ENCODE results near the gene LIPJ.

The LIPJ gene, protein sequence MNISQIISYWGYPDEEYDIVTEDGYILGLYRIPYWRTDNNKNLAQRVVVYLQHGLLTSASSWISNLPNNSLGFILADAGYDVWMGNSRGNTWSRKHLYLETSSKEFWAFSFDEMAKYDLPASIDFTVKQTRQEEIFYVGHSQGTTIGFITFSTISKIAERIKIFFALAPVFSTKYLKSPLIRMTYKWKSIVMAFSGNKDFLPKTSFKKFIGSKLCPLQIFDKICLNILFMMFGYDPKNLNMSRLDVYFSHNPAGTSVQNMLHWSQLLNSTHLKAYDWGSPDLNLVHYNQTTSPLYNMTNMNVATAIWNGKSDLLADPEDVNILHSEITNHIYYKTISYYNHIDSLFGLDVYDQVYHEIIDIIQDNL

GRCh38 chr10:88586462-88586861, at the start of gene LIPJ:
Gene LIPJ, plus strand, starts transcription at chr10:88586762. Its CDS starts 3,926 bp downstream, at chr10:88590688.
- no peak for DNase-seq

DNA sequence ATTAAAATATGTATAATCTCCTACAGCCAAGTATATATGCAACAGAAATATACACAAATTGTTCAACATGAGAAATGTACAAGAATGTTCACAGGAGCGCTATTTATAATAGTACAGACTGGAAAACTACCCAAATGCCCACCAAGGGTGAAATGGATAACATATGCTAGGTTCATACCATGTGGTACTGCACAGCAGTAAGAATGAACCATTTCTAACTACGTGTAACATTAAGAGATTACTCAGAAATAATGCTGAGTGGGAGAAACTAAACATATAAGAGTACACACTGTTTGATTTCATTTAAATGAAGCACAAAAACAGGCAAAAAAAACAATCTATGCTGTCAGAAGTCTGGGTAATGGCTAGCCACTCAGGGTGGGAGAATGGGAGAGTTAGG, 49.2 kb upstream of the LIPJ start:
- DNase-seq, result no peak

- DNase-seq, result no peak
Measured at GRCh38 chr10:88538048-88538447, 48.5 kb upstream of the LIPJ start.

DNA sequence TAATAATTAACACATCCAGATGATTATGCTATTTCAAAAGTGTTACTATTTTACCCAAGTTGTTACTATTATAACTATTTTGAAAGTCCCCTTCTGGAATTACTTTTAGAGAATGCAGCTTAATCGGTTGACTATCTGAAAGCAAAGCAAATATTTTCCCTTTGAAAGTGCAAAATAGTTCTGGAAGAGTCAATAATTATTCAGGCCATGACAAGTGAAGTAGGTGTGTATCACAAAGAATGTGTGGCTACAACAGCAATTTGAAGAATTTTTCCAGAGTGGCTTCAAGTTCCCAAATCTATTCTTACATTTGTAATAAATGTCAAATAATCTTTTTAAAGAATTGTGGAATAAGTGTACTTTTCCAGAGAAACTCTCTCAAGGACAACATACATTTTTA, 46.2 kb upstream of the LIPJ start:
- DNase-seq, result no peak

- no peak for DNase-seq
Measured at GRCh38 chr10:88541116-88541626, 45.4 kb upstream of the LIPJ start.

GRCh38 chr10:88542522-88542921, 44.0 kb upstream of the LIPJ start:
- DNase-seq, result no peak

GRCh38 chr10:88544140-88544870, 42.3 kb upstream of the LIPJ start:
- no peak for DNase-seq

DNA sequence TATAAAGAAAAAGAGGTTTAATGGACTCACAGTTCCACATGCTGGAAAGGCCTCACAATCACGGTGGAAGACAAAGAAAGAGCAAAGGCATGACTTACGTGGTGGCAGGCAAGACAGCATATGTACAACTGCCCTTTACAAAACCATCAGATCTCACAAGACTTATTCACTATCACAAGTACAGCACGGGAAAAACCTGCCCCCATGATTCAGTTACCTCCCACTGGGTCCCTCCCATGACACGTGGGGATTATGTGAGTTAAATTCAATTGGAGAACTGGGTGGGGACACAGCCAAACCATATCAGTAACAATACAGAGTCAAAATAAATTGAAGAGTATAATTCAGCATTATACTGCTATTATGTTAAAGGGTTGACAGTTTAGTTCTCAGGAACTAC, 41.2 kb upstream of the LIPJ start:
- no peak for DNase-seq

DNA sequence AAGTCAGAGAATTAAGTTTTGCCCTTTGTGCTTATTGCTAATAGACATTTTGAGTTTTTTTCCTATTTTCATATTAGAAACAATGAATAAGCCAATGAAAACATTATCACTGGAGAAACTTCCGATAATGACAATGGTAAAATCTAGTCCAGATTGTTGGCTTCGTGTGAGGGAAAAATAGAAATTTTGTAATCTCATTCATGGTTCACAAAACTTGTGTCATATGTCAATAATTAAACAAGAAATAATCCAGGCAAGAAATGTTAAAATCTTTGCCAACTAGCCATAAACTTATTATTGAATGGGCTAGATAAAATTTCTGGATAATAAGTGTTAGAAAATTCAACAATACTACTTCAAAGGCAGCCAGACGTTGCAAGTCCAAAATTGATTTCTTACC, 40.1 kb upstream of the LIPJ start:
- DNase-seq, result no peak

GRCh38 chr10:88551246-88551645, 35.3 kb upstream of the LIPJ start:
- DNase-seq, result no peak

DNA sequence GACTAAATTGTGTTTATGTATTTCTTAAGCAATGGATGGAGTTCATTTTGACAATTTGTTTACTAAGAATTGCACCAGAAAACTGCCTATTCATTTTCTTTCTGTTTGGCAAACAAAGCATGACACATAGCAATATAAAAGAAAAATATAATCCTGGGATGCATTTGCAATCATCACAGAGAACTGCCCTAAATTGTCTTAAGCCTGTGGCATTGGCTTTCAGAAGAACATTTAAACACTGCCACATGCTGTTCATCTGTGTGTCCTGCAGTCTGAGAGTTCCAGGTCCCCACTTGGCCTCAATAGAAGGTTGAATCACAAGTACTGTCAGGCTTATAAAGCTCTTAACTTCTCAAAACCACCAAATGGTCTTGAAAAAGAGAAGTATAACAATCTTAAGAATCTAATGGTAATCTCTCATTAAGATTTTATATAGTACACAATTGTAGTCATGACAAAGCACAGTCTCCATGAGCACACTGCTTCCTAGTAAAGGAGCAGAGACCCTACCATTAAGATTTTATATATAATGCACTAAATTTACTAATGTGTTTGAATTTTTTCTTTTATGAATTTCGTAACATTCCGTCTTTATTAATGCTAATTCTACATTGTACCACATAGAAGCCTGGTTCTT, 33.3 kb upstream of the LIPJ start:
- no peak for DNase-seq

- DNase-seq, result no peak
Measured at GRCh38 chr10:88555190-88555908, 31.2 kb upstream of the LIPJ start.

DNA sequence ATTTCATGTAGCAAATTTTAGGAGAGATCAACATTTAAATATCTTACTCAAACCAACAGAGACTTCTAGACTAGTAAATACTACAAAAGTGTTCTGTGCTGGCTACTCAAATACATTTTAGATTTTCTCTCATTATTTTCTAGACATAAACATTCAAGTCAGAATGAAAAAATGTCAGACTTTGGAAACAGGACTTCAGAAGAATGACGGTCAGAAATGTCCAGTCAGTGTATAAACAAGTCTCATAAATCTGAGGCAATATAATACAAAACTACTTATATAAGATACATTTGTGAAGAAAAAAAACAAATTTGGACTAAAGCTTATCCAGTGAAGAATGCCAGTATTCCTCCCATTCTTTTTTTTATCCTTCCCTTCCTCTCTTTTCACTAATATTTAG, 29.3 kb upstream of the LIPJ start:
- DNase-seq, result no peak

- no peak for DNase-seq
Measured at GRCh38 chr10:88557658-88558057, 28.9 kb upstream of the LIPJ start.

- DNase-seq, result no peak
Measured at GRCh38 chr10:88562152-88562551, 24.4 kb upstream of the LIPJ start.

- no peak for DNase-seq
Measured at GRCh38 chr10:88565072-88565471, 21.5 kb upstream of the LIPJ start.

- DNase-seq, result no peak
Measured at GRCh38 chr10:88582411-88582805, 4.2 kb upstream of the LIPJ start.

- peak; percentile 34 for DNase-seq
Measured at GRCh38 chr10:88582806-88583583, 3.6 kb upstream of the LIPJ start, which contains the start of gene RNLS. Gene RNLS, minus strand, starts transcription at chr10:88583318.

DNA sequence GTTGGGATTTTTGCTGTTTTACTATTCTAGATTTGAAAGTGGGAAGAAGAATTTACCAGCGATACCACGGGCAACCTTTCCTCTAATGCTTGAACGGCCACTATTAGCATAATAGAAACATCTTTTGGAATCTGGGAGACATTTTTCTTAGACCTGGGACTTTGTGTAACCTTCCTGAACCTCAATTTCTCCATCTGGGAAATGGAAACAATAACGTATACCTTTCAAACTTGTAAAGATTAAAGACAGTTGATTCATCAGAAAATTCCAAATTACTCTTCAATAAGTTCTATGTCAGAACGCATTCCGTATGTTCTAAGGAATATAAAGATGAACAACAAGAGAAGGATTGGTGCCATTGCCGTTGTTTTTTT, 3.0 kb upstream of the LIPJ start:
- DNase-seq, result no peak

- DNase-seq, result no peak
Measured at GRCh38 chr10:88592381-88592780, 5.8 kb downstream of the LIPJ start.

DNA sequence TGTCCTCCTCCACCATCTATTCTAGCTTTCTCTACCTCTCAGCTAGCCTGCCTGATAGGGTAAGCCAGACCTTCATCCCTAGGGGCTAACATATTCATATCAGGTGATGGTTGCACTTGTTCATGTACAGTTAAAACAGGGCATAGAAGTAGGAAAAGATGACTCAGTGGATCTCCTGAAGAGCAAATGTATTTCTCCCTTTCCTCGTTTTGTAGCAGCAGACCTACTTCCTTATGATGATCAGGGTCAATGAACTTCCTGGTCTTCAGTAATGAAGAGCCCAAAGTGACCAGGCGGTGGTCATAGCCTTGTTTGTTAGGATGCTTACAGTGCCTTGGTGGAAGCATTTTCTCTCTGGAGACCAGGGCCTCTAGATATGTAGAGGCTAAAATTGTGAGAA, 6.3 kb downstream of the LIPJ start:
- no peak for DNase-seq

DNA sequence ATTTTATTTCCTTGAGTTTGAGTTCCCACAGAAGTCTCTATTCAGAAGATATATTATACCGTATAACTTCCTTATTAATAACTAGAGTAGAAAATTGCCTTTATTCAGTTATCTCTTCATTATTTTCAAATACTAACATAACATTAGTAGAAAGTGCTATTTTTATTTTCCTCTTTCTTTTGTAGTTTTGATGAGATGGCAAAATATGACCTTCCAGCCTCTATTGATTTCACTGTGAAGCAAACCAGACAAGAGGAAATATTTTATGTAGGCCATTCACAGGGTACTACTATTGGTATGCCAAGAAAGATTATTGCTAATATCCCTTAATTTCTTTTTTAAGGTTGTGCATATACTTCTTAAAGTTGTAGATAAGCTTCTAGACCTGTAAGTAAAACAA, 7.9 kb downstream of the LIPJ start:
- DNase-seq, result no peak
